IMR-90 (cell line): ENCODE data around the gene ADGRA1.

Experiments used
- BHLHE40 ChIP-seq: fragments of 150-350 bp; IDR thresholded peaks from 2 replicates; pipeline ENCODE4 v1.6.1; 2016; ENCODE audit warnings: mild to moderate bottlenecking, low read depth, low read length
- CEBPB ChIP-seq: IDR thresholded peaks from 2 replicates; pipeline ENCODE4 v1.6.1; 2012; ENCODE audit warnings: low read depth, low read length, improper control_type of control experiment
- CHD1 ChIP-seq: IDR thresholded peaks from 2 replicates; pipeline ENCODE4 v1.6.1; 2012; ENCODE audit warnings: low read depth, low read length, improper control_type of control experiment
- CTCF ChIP-seq: conservative IDR thresholded peaks from 2 replicates; pipeline ENCODE4 v1.5.1; 2012; ENCODE audit warnings: mild to moderate bottlenecking, low read depth, low read length, improper control_type of control experiment
- ELK1 ChIP-seq: fragments of 150-350 bp; IDR thresholded peaks from 2 replicates; pipeline ENCODE4 v1.6.1; 2016; ENCODE audit warnings: low read depth, mild to moderate bottlenecking, low read length, moderate library complexity, borderline replicate concordance
- FOS ChIP-seq: fragments of 150-350 bp; IDR thresholded peaks from 2 replicates; pipeline ENCODE4 v1.6.1; 2016; ENCODE audit warnings: low read depth, low read length
- MAFK ChIP-seq: IDR thresholded peaks from 2 replicates; pipeline ENCODE4 v1.6.1; 2012; ENCODE audit warnings: low read depth, low read length, improper control_type of control experiment
- MXI1 ChIP-seq: IDR thresholded peaks from 2 replicates; pipeline ENCODE4 v1.6.1; 2012; ENCODE audit warnings: low read depth, mild to moderate bottlenecking, low read length, moderate library complexity, borderline replicate concordance
- NFE2L2 ChIP-seq: fragments of 150-350 bp; IDR thresholded peaks from 2 replicates; pipeline ENCODE4 v1.6.1; 2016; ENCODE audit warnings: low read depth, mild to moderate bottlenecking, low read length
- POLR2A ChIP-seq: IDR thresholded peaks from 2 replicates; pipeline ENCODE4 v1.6.1; 2012; ENCODE audit warnings: mild to moderate bottlenecking, low read depth, low read length
- RAD21 ChIP-seq: IDR thresholded peaks from 2 replicates; pipeline ENCODE4 v1.6.1; 2012; ENCODE audit warnings: low read length, improper control_type of control experiment
- RCOR1 ChIP-seq: IDR thresholded peaks from 2 replicates; pipeline ENCODE4 v1.6.1; 2012; ENCODE audit warnings: mild to moderate bottlenecking, low read length, improper control_type of control experiment; ENCODE audit not compliant: insufficient replicate concordance
- RFX5 ChIP-seq: IDR thresholded peaks from 2 replicates; pipeline ENCODE4 v1.8.0; 2012; ENCODE audit warnings: low read depth, mild to moderate bottlenecking, low read length, moderate library complexity
- USF2 ChIP-seq: fragments of 150-350 bp; IDR thresholded peaks from 2 replicates; pipeline ENCODE4 v1.6.1; 2017; ENCODE audit warnings: mild to moderate bottlenecking, antibody characterized with exemption, low read length, low read depth

GRCh38 chr10:133141958-133142340, 54.2 kb downstream of the ADGRA1 start:
- no peak for TF ChIP-seq CTCF
- TF ChIP-seq POLR2A: no peak
- TF ChIP-seq RAD21: no peak
- TF ChIP-seq CEBPB: no peak
- TF ChIP-seq RFX5: no peak
- no peak for TF ChIP-seq BHLHE40
- no peak for TF ChIP-seq CHD1
- TF ChIP-seq MAFK: no peak
- no peak for TF ChIP-seq USF2
- TF ChIP-seq FOS: no peak
- no peak for TF ChIP-seq ELK1
- no peak for TF ChIP-seq MXI1
- TF ChIP-seq RCOR1: no peak
- no peak for TF ChIP-seq NFE2L2
